Chondrocyte (in vitro differentiated cells): ENCODE measurements around the gene NUDT9. TPM values are rescaled to one million over a fixed set of nuclear protein-coding genes. Genes with fewer than 3 reads are reported as not detected.
A peak's percentile ranks its signal among the peaks of the same experiment; 100 is the strongest.

Experiments used
- DNase-seq: peaks from one replicate; pipeline ENCODE4 v3.0.0; 2021; ENCODE audit warnings: mixed read lengths, low spot score
- H3K27ac Mint-ChIP-seq: one replicate; pipeline ENCODE4 v1.8.0; 2021; ENCODE audit warnings: mild to moderate bottlenecking, moderate library complexity, mixed read lengths; ENCODE audit not compliant: unreplicated experiment
- H3K27me3 Mint-ChIP-seq: 2 replicates; pipeline ENCODE4 v1.8.0; 2021; ENCODE audit warnings: low read depth, mixed read lengths
- H3K36me3 Mint-ChIP-seq: 2 replicates; pipeline ENCODE4 v1.8.0; 2021; ENCODE audit warnings: low read depth, mixed read lengths
- H3K4me1 Mint-ChIP-seq: 2 replicates; pipeline ENCODE4 v1.8.0; 2021; ENCODE audit warnings: low read depth, mild to moderate bottlenecking, mixed read lengths
- H3K4me3 Mint-ChIP-seq: one replicate; pipeline ENCODE4 v1.8.0; 2021; ENCODE audit warnings: mild to moderate bottlenecking, moderate library complexity, mixed read lengths; ENCODE audit not compliant: unreplicated experiment
- H3K9me3 Mint-ChIP-seq: 2 replicates; pipeline ENCODE4 v1.8.0; 2021; ENCODE audit warnings: low read depth, mixed read lengths
- CTCF ChIP-seq: fragments of 200-600 bp; sonication (generic); IDR thresholded peaks from 2 replicates; pipeline ENCODE4 v1.5.0; 2021; ENCODE audit warnings: antibody characterized with exemption, mild to moderate bottlenecking, moderate library complexity
- total RNA-seq: library from RNA; stranded (reverse); gene quantifications from 3 replicates; pipeline ENCODE4 v1.2.1, GENCODE V29; 2021

Gene NUDT9
- total RNA-seq, 1 donor from 2014 or later = 20.5 TPM

GRCh38 chr4:87498446-87498900 is 76.1 kb downstream of the NUDT9 start:
- Mint-ChIP-seq H3K9me3 (no peaks in the 10 kb centered on the region), H3K27ac (no peak overlapping the region), H3K4me3 (no peak overlapping the region)

GRCh38 chr4:87499403-87500091 is 77.2 kb downstream of the NUDT9 start:
- Mint-ChIP-seq H3K27ac (no peak overlapping the region), H3K9me3 (no peaks in the 10 kb centered on the region), H3K27me3 (no peaks in the 10 kb centered on the region), H3K4me3 (no peak overlapping the region), H3K4me1 (peaks cover 6% of the 10 kb centered on the region), H3K36me3 (no peaks in the 10 kb centered on the region)
- no peak for DNase-seq
- no peak for TF ChIP-seq CTCF

More at GRCh38 chr4:87498446-87498900, 76.1 kb downstream of the NUDT9 start:
- H3K4me1 Mint-ChIP-seq = peaks cover 6% of the 10 kb centered on the region
- H3K27me3 Mint-ChIP-seq = no peaks in the 10 kb centered on the region
- DNase-seq = no peak
- TF ChIP-seq CTCF = no peak
- H3K36me3 Mint-ChIP-seq = peaks cover 7% of the 10 kb centered on the region

GRCh38 chr4:87500092-87500462 is 77.7 kb downstream of the NUDT9 start:
- no peaks in the 10 kb centered on the region for H3K27me3 Mint-ChIP-seq
- no peaks in the 10 kb centered on the region for H3K9me3 Mint-ChIP-seq
- no peak for TF ChIP-seq CTCF

GRCh38 chr4:87502580-87503238 is 80.3 kb downstream of the NUDT9 start:
- H3K4me3 Mint-ChIP-seq = no peak overlapping the region
- H3K36me3 Mint-ChIP-seq = no peaks in the 10 kb centered on the region
- no peak for DNase-seq
- H3K4me1 Mint-ChIP-seq = peaks cover 20% of the 10 kb centered on the region
- no peaks in the 10 kb centered on the region for H3K27me3 Mint-ChIP-seq
- H3K27ac Mint-ChIP-seq = no peak overlapping the region
- H3K9me3 Mint-ChIP-seq = no peaks in the 10 kb centered on the region
- TF ChIP-seq CTCF = no peak

More at GRCh38 chr4:87500092-87500462, 77.7 kb downstream of the NUDT9 start:
- Mint-ChIP-seq H3K4me3 (no peak overlapping the region), H3K4me1 (peaks cover 6% of the 10 kb centered on the region), H3K36me3 (no peaks in the 10 kb centered on the region), H3K27ac (no peak overlapping the region)
- no peak for DNase-seq

- Mint-ChIP-seq H3K4me3 (no peak overlapping the region), H3K27me3 (no peaks in the 10 kb centered on the region), H3K27ac (no peak overlapping the region), H3K9me3 (no peaks in the 10 kb centered on the region), H3K4me1 (peaks cover 22% of the 10 kb centered on the region), H3K36me3 (peaks cover 2% of the 10 kb centered on the region)
- DNase-seq = no peak
- peak; percentile 45 for TF ChIP-seq CTCF
Measured at GRCh38 chr4:87505862-87506261, 83.5 kb downstream of the NUDT9 start.
